ENCODE measurements around the gene HOXD13. TPM values are rescaled to one million over a fixed set of nuclear protein-coding genes. Genes with fewer than 3 reads are reported as not detected.

HOXD13 gene
- total and polyA plus RNA-seq, 2 of the 13 experiments (the other 11 are each of a cell fraction or from before 2014, with no cell fraction given) = not detected

DNA sequence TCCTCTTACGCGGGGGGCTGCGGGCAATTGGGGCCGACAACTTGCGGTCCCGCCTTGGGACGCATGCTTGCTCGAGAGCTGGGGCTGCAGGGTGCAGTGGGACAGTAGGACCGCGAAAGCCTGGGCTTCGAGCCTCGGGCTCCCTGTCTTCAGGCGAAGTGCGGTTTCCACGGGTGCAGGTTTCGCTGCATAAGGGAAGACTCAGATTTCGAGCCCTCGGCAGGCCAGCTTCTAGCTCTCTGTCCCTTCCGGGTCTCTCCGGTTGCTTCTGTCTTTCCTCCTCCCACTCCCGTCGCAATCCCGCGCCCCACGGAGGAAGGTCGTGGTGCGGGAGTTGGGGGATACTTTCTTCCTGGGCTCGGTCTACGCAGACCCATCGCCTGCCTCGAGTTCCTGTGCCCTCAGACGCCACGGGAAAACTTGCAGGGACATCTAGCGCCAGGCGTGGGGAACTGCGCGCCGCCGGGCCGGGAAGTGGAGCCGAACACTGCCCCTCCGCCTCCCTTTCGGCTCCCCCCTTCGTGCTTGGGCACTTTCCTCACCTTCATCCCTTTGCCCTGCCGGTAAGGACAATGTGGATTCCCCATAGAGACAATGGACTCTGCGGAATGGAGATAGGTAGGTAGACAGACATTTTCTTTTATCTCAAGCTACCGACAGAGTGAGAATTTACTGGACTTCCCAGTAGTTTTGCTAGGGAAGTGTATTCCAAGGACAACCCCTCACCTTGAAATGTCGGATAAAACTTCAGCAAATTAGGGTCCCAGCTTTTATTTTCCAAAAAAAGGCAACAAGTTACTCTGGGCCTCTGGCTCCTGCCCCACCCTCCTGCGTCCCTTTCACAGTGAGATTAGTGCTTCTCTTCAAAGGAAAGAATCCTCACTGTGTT, 4.2 kb upstream of the HOXD13 start (continued):
- TF ChIP-seq, protein P1, sequence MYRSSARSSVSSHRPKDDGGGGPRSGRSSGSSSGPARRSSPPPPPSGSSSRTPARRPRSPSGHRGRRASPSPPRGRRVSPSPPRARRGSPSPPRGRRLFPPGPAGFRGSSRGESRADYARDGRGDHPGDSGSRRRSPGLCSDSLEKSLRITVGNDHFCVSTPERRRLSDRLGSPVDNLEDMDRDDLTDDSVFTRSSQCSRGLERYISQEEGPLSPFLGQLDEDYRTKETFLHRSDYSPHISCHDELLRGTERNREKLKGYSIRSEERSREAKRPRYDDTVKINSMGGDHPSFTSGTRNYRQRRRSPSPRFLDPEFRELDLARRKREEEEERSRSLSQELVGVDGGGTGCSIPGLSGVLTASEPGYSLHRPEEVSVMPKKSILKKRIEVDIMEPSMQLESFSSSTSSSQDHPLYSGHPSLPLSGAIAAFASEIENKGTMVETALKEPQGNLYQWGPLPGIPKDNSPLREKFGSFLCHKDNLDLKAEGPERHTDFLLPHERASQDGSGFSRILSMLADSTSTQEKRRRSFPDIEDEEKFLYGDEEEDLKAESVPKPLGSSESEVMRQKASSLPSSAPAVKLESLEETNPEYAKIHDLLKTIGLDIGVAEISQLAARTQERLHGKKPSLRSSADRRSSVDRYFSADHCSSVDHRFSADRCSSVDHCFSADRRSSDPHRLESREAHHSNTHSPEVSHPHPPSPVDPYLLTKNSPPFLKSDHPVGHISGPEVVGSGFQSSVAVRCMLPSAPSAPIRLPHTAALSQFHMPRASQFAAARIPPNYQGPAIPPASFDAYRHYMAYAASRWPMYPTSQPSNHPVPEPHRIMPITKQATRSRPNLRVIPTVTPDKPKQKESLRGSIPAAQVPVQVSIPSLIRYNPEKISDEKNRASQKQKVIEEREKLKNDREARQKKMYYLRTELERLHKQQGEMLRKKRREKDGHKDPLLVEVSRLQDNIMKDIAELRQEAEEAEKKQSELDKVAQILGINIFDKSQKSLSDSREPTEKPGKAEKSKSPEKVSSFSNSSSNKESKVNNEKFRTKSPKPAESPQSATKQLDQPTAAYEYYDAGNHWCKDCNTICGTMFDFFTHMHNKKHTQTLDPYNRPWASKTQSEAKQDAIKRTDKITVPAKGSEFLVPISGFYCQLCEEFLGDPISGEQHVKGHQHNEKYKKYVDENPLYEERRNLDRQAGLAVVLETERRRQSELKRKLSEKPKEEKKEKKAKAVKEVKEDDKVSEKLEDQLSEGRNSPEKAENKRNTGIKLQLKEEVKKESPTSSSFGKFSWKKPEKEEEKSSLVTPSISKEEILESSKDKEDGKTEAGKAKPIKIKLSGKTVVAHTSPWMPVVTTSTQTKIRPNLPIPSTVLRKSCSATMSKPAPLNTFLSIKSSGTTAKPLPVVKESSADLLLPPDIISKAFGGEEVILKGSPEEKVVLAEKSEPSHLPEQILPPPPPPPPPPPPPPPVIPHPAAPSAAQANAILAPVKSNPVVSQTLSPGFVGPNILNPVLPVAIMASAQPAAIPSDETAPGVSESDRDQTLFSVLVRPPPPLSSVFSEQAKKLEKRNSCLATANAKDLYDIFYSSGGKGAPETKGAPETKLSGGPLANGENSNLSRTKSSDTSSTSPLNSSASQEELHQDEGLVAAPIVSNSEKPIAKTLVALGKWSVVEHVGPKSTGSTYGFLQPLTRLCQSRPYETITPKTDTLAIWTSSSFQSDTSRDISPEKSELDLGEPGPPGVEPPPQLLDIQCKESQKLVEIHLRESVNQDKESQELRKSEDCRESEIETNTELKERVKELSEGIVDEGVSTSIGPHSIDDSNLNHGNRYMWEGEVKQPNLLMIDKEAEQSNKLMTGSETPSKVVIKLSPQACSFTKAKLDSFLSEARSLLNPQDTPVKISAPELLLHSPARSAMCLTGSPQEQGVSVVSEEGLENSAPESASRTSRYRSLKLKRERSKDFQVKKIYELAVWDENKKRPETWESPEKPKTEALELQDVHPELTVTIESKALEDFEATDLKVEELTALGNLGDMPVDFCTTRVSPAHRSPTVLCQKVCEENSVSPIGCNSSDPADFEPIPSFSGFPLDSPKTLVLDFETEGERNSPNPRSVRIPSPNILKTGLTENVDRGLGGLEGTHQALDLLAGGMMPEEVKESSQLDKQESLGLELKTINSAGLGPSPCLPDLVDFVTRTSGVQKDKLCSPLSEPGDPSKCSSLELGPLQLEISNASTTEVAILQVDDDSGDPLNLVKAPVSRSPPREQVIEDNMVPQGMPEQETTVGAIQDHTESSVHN (CRISPR knock-in tag; IDR thresholded peaks at IDR 0.05) = no peak
- TF ChIP-seq DNMT3B (CRISPR knock-in tag; conservative IDR thresholded peaks at IDR 0.05) = no peak
- peak; percentile 75 for TF ChIP-seq ZNF777 (CRISPR knock-in tag; IDR thresholded peaks at IDR 0.05)
- peak; percentile 69 for TF ChIP-seq ZNF883 (CRISPR knock-in tag; IDR thresholded peaks at IDR 0.05; ENCODE audit: not compliant biosample characterization)
- TF ChIP-seq, protein P2, sequence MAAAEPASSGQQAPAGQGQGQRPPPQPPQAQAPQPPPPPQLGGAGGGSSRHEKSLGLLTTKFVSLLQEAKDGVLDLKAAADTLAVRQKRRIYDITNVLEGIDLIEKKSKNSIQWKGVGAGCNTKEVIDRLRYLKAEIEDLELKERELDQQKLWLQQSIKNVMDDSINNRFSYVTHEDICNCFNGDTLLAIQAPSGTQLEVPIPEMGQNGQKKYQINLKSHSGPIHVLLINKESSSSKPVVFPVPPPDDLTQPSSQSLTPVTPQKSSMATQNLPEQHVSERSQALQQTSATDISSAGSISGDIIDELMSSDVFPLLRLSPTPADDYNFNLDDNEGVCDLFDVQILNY (CRISPR knock-in tag; conservative IDR thresholded peaks at IDR 0.05) = no peak
- TF ChIP-seq ZNF629 (CRISPR knock-in tag; conservative IDR thresholded peaks at IDR 0.05) = no peak
- no peak for TF ChIP-seq FOXK1 (CRISPR knock-in tag; IDR thresholded peaks at IDR 0.05; ENCODE audit: borderline replicate concordance, low read depth)
- TF ChIP-seq ZC3H4 (CRISPR knock-in tag; IDR thresholded peaks at IDR 0.05; ENCODE audit: borderline replicate concordance) = no peak
- TF ChIP-seq, protein P3, sequence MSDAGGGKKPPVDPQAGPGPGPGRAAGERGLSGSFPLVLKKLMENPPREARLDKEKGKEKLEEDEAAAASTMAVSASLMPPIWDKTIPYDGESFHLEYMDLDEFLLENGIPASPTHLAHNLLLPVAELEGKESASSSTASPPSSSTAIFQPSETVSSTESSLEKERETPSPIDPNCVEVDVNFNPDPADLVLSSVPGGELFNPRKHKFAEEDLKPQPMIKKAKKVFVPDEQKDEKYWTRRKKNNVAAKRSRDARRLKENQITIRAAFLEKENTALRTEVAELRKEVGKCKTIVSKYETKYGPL (CRISPR knock-in tag; IDR thresholded peaks at IDR 0.05) = no peak
- TF ChIP-seq, protein P4, sequence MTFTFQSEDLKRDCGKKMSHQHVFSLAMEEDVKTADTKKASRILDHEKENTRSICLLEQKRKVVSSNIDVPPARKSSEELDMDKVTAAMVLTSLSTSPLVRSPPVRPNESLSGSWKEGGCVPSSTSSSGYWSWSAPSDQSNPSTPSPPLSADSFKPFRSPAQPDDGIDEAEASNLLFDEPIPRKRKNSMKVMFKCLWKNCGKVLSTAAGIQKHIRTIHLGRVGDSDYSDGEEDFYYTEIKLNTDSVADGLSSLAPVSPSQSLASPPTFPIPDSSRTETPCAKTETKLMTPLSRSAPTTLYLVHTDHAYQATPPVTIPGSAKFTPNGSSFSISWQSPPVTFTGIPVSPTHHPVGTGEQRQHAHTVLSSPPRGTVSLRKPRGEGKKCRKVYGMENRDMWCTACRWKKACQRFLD (CRISPR knock-in tag; IDR thresholded peaks at IDR 0.05; ENCODE audit: borderline replicate concordance) = 0 out of 2 replicates have a peak, but pooled peaks have one; percentile 79
- TF ChIP-seq, protein P5, sequence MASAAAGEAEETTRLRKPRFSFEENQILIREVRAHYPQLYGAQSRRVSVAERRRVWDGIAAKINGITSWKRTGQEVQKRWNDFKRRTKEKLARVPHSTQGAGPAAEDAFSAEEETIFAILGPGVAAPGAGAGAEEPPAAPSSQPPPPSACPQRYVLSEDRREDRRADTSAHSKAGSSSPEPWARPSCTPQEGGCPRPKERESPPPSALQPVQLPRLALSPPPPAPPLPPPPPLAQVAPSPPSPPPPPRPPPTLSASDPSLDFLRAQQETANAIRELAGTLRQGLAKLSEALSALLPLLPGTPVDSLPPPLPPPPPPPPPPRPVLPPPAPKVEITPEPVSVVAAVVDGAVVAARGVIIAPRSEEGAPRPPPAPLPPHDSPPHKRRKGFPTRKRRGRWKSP (CRISPR knock-in tag; IDR thresholded peaks at IDR 0.05) = peak; percentile 27; the same call in 1 of the 2 replicates
- no peak; the same call in 1 of the 2 replicates for TF ChIP-seq NFE2L1 (CRISPR knock-in tag; IDR thresholded peaks at IDR 0.05; ENCODE audit: borderline replicate concordance)
- TF ChIP-seq, protein P6, sequence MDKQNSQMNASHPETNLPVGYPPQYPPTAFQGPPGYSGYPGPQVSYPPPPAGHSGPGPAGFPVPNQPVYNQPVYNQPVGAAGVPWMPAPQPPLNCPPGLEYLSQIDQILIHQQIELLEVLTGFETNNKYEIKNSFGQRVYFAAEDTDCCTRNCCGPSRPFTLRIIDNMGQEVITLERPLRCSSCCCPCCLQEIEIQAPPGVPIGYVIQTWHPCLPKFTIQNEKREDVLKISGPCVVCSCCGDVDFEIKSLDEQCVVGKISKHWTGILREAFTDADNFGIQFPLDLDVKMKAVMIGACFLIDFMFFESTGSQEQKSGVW (CRISPR knock-in tag; IDR thresholded peaks at IDR 0.05; ENCODE audit: borderline replicate concordance) = no peak
- TF ChIP-seq RBM22 (optimal IDR thresholded peaks at IDR 0.05; ENCODE audit: low read length) = no peak

All from HepG2 (cell line).